GM18520 (cell line): ENCODE results near the gene MYO15B.

Experiments
- ATAC-seq: cut with Tn5 transposase; IDR thresholded peaks from one replicate; pipeline ENCODE4 v1.9.1; 2021; ENCODE audit not compliant: unreplicated experiment

The MYO15B gene

DNA sequence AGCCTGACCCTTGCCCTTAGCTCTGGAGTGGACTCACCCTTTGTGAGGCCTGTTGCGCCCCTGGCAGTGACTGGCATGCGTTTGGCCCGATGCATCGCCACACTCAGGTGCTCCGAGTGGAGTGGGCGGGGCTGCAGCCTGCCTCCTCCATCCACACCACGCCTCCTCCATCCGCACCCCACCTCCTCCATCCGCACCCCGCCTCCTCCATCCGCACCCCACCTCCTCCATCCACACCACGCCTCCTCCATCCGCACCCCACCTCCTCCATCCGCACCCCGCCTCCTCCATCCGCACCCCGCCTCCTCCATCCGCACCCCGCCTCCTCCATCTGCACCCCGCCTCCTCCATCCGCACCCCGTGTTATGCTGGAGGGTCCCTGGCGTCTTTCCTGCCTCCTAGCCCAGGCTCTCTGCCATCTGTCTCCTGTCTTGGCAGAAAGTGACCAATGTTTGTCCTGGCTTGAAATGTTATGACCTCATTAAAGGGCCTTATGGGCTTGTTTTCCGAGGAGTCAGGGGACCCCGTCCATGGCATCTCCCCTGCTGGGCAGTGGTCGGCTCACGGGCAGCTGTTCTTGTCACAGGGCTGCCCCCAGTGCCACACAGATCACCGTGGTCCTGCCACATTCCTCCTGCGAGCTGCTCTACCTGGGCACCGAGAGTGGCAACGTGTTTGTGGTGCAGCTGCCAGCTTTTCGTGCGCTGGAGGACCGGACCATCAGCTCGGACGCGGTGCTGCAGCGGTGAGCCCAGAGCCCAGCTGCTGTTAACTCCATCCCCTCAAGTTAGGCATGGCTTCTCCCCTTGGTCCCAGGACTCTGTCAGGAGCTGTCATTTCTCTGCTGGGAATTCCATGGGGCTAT lies 28.7 kb upstream of the MYO15B start:
- no peak for ATAC-seq

DNA sequence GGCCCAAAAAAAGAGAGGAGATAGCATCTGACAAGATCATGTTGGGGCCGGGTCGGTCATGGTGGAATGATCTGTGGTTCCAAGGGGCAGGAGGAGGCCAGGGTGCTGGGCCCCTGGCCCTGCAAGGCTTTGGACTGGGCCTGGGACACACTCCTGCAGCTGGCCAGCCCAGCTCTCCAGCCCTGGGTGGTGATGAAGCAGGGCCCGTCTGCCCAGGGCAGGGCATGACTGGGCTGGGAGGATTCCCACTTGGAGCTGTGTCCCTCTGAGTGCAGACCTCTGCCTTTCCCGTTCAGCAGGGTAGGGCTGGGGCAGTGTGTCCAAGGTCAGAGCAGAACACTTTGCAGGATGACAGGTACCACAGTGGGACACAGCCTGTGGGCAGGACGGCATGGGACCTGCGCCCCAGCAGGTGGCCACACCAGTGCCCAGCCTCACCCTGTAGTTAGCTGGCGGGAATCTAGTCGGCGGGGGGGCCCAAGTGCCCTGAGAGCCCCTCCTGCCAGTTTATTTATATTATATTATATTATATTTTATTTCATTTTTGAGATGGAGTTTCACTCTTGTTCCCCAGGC lies 27.6 kb upstream of the MYO15B start:
- ATAC-seq: no peak

DNA sequence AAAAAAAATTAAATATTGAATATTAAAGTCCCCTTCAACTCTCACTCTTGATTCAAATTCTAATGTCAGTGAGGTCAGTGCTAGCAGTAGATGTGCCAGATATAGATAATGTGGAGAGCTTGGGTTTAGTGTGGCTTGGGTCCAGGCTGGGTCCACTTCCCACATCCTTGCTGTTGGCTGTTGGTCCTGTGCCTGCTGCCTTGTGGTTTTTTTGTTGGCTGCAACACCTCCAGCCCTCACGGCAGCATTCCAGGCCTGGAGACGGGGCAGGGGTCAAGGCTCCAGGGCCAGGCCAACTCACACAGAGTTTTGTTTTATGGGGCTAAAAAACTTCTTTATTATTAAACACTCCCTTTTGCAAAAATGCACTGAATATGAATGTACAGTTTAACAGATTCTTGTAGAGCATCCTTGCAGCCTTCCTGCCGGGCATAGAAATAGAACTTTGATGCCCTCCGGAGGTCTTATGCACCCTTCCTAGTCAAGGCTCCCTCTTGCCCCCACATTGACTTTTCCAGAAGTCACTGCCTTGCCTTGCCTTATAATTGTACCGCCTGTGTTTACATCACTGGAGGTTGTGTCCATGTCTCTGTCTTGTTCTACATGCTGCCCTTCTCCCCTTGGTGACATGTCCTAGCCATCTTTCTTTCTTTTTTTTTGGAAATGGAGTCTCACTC lies 25.5 kb upstream of the MYO15B start:
- no peak for ATAC-seq

DNA sequence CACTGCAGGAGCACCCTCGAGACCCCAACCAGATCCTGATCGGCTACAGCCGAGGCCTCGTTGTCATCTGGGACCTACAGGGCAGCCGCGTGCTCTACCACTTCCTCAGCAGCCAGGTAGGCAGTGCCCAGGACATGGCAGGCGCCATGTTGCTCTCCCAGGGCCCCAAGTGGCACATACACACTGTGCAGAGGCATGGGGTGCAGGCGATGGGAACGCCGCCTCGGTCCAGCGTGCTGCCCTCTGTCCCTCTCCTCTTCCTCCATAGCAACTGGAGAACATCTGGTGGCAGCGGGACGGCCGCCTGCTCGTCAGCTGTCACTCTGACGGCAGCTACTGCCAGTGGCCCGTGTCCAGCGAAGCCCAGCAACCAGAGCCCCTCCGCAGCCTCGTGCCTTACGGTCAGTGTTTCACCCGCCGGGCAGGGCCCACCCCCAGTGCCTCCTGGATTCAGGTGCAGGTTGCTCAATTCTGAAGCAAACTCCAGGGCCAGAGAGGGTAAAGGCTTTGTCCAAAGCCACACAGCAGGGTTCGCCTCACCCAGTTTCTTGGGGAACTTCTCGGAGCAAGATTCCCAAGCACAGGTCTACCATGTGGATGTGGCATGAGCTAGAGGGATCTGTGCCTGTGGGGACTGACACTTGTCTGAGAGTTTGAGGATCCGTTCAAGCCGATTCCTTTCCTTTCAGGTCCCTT lies 24.4 kb upstream of the MYO15B start:
- ATAC-seq: no peak

DNA sequence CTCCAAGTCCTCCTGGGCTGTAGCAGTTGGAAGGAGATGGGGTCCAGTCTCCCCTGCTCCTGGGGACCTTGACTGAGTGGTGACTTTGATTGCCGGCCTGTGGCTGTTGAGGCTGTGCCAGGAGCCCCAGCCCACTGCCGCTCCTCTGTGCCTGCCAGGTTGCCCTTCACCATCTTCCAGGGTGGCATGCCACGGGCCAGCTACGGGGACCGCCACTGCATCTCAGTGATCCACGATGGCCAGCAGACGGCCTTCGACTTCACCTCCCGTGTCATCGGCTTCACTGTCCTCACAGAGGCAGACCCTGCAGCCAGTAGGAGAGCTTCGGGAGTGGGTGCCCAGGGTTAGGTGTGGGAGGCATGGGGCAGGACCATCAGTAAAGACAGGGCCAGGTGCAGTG lies 23.4 kb upstream of the MYO15B start:
- no peak for ATAC-seq

DNA sequence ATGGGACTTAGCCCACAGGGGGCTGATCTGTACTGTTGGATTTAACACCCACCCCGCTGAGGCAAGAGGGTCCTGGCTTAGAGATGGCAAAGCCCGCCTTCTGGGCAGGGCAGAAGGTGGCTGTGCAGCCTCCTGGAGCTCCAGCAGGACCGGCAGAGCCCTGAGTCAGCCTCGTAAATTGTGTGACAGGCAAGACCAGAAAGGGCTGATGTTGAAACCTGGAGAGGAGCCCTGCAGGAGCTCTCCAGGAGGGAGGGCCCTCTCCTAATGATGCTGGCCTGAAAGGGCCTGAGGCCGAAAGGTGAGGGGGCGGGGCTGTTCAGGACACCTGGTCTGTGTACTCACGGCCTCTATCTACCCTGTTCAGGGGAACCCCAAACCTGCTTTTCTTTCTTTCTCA lies 22.5 kb upstream of the MYO15B start:
- no peak for ATAC-seq

DNA sequence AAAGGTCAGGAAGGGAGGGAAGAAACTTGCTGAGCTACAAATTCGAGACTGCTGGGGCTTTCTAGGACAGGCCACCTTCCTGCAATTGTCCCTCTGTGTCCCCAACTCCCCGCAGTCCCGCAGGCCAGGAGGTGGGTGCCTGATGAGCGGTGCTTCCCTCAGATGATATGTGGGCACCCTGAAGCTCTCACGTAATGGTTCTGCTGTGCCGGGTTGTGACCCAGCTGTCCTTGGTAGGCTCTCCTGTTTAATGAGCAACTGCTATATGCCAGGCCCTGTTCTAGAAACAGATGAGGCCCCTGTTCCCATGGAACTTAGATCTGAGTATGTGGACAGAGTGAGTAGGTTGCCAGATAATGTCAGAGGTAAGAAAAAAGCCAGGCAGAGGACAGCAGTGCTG lies 22.0 kb upstream of the MYO15B start:
- ATAC-seq: no peak

DNA sequence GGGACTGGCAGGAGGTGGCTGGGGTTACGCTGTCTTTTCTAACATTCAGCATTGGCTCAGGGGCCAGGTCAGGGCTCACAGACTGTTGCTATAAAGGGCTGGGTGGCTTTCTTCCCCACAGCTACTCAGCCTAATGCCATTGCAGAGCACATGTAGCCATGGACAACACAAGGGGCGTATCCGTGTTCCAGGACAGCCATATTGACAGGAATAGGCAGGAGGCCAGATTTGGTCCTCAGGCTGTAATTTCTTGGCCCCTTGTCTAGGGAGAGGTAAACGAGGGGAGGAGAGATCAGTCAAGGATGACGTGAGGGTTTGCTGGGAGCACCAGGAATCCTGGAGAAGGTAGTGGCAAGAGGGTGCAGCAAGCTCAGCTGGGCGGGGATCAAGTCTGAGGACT lies 21.2 kb upstream of the MYO15B start:
- no peak for ATAC-seq

DNA sequence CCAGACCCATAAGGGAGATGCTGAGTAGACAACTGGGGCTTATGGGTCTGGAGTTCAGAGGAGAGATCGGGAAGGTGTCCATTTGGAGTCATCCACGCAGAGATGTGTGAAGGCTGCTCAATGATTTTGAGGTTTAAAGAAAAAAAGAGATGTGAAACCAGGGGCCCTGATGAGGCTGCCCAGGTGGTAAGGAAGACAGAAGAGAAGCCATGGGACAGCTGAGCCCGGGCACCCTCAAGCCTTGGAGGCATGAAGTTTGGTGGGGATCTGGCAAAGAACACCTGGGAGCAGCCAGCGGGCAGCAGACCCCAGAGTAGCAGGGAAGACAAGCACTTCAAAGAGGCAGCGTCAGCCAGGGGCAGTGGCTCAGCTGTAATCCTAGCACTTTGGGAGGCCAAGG lies 20.8 kb upstream of the MYO15B start:
- no peak for ATAC-seq

DNA sequence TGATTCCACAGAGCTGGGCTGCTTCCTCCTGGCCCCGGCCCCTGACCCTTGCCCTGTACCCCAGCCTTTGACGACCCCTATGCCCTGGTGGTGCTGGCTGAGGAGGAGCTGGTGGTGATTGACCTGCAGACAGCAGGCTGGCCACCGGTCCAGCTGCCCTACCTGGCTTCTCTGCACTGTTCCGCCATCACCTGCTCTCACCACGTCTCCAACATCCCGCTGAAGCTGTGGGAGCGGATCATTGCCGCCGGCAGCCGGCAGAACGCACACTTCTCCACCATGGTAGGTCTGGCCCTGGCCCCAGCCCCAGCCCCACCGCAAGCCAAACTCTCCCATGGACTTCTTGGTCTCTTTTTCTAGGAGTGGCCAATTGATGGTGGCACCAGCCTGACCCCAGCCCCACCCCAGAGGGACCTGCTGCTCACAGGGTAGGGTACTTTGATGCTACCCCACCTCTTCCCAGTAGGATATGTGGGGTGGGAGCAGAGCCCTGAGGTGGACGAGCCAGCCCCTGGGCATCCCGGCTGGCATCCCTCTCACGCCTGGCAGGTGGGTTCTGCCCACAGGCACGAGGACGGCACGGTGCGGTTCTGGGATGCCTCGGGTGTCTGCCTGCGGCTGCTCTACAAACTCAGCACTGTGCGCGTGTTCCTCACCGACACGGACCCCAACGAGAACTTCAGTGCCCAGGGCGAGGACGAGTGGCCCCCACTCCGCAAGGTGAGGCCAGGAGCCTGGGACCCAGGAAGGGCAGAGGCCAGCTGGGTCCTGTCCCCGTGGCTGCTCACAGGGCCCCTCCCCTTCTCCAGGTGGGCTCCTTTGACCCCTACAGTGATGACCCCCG lies 19.0 kb upstream of the MYO15B start:
- ATAC-seq: no peak

DNA sequence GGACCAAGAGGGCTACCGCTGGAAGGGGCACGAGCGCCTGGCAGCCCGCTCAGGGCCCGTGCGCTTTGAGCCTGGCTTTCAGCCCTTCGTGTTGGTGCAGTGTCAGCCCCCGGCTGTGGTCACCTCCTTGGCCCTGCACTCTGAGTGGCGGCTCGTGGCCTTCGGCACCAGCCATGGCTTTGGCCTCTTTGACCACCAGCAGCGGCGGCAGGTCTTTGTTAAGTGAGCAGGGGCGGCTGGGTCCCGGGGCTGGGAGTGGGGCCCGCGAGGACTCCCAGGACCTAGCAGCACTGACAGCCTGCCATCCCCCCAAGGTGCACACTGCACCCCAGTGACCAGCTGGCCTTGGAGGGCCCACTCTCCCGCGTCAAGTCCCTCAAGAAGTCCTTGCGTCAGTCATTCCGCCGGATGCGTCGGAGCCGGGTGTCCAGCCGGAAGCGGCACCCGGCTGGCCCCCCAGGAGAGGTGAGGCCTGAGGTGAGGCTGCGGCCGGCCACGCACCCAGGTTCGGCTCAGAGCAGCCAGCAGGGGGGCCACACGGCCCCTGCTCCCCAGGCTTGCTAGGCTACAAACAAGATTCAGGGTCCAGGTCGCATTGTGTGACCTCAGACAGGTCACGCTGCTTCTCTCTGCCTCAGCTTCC lies 17.4 kb upstream of the MYO15B start:
- no peak for ATAC-seq

DNA sequence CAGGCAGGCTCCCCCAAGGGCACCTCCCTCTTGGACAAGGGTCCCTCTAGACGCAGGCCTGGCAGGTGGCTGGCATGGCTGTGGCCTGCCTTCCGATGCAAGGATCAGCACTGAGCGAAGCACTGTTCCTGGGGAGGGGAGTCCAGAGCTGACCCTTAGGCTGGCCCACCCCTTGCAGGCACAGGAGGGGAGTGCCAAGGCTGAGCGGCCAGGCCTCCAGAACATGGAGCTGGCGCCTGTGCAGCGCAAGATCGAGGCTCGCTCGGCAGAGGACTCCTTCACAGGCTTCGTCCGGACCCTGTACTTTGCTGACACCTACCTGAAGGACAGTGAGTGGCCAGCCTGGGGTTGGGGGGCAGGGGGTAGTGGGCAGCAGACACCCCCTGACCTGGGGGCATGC lies 16.8 kb upstream of the MYO15B start:
- ATAC-seq: no peak

DNA sequence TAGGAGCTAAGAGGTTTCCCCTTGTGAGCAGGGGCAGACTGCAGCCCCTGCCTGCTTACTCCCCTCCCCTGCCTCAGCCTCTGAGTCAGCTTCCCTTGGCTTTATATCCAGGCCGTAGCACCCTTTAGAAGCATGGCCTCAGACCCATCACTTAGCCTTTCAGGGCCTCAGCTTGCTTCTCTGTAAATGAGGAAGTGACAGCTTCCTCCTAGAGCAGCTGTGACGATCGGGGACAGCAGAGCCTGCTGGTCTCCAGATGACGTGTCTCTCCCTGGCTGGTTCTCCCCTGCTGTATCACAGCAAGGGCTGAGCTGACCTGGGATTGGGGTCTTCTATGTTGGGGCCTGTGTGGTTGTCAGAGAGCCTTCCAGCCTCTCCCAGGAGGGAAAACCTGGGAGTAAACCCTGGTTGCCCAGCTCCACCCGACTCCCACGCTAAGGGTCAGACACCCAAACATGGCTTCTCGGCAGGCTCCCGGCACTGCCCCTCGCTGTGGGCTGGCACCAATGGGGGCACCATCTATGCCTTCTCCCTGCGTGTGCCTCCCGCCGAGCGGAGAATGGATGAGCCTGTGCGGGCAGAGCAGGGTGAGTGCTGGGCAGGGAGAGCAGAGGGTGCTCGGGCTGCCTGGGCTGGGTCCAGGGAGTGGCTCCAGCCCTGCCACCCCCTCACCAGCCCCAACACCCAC lies 16.3 kb upstream of the MYO15B start:
- no peak for ATAC-seq

DNA sequence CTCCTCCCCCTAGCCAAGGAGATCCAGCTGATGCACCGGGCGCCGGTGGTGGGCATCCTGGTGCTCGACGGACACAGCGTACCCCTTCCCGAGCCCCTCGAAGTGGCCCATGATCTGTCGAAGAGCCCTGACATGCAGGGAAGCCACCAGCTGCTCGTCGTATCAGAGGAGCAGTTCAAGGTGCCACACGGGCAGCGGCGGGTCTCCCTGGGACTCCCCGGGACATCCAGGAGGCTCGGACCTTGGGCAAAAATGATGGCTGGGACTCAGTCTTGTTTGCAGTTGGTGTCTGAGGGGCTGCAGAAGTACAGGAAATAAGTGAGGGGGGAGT lies 15.8 kb upstream of the MYO15B start:
- no peak for ATAC-seq

DNA sequence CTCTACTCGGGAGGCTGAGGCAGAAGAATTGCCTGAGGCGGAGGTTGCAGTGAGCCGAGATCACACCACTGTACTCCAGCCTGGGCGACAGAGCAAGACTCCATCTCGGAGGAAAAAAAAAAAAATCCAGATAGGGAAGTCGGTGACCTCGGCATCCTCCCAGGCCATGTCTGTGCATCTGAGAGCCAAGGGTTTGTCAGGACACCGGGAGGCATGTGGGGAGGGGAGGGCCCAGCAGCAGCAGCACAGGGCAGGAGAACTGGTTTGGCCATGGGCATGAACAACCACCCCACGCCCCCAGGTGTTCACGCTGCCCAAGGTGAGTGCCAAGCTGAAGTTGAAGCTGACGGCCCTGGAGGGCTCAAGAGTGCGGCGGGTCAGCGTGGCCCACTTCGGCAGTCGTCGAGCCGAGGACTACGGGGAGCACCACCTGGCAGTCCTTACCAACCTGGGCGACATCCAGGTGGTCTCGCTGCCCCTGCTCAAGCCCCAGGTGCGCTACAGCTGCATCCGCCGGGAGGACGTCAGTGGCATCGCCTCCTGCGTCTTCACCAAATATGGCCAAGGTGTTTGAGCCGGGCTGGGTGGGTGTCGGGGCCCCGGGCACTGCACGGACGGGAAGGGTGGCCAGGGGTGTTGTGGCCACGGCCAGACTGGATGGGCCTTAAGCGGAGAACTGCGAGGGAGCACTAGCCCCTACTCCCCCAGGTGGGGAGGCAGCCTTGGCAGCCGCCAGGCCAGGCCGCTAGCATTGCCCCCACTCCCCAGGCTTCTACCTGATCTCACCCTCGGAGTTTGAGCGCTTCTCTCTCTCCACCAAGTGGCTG lies 14.7 kb upstream of the MYO15B start:
- ATAC-seq: no peak

DNA sequence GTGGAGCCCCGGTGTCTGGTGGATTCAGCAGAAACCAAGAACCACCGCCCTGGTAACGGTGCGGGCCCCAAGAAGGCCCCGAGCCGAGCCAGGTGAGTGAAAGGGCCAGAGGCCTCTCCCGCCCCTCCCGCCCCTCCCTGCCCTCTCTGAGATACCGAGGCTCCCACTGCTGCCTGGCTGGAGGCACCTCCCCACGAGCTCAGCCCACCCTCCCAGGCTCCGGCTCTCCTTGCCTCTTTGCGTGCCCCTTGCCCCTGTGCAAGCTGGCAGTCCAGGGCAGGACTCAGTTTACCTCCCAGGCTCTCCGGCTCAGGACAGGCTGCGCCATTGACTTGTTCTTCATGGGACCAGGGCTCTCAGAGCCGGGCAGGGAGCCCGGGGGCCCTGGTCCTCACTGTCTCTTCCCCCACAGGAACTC lies 14.1 kb upstream of the MYO15B start:
- ATAC-seq: no peak

DNA sequence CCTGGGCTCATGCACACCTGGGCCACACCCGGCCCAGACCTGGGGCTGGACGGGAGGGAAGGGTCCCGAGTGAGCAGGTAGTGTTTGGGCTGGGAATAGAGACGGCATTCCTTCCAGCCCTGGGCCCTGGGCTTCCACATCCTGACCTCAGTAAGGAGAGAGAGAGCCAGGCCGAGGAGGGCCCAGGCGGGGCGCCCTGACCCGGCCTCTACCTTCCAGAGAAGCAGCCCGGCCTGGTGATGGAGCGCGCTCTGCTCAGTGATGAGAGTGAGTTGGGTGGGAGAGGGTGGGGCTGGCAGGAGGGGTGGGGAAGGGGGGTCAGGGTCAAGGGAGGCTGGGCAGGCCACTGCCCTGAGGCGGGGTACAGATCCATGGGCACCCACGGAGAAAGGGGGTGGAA lies 13.6 kb upstream of the MYO15B start:
- no peak for ATAC-seq

DNA sequence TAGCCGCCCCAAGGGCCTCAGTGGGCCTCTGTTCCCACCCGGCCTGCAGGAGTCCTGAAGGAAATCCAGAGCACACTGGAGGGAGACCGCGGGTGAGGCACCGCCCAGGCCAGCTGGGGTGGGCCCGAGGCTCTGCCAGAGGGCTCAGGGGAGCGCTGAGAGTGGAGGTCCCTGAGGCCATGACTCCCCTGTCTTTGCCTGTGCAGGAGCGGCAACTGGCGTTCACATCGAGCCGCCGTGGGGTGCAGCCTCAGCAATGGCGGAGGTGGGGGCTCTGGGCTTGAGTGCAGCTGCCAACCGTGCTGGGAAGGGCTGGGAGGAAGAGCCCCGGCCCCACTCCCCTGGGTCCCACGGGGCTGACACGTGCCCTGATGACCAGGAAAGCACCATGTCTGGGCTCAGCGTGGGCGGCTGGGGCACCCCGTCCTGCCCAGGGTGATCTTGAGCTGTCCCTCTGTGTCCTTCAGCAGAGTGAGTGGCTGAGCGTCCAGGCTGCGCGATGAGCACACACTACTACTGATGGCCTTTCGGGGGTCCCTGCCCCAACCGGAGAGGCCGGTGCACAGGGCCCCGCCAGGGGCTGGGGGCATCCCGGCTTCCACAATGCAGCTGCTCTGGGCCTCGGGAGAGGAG lies 13.1 kb upstream of the MYO15B start:
- no peak for ATAC-seq

DNA sequence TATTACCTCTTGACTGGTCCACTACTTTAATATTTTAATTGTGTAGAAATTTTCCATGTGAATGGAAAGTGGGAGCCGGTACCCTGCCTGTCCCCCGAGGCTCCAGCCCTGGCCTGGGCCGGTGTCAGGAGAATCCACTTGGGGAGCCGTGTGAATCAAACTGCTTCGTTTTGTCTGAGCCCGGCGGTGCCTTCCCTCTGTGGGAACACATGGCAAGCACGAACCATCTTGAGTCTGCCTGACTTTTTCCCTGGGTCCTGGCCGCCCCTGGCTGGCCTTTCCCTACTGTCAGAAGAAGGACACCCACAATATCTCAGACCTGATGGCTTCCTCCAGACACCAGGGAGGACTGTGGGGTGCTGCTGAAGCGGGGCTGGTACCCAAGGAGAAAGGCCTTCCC lies 12.4 kb upstream of the MYO15B start:
- no peak for ATAC-seq
